Eye (tissue), 1 donor: ENCODE measurements around the gene PRELP.
A peak's percentile ranks its signal among the peaks of the same experiment; 100 is the strongest.
"Not testable (repeated sequence)": the region's sequence is repeated elsewhere in the genome, so short reads cannot be mapped to it uniquely, and the experiment has no call there.

ENCODE experiments used
- DNase-seq: peaks from one replicate; pipeline ENCODE4 v3.0.0-alpha.2; 2015

The PRELP gene

GRCh38 chr1:203475012-203475981, at the start of gene PRELP:
TSS of gene PRELP (plus strand) at chr1:203475806. CDS start at chr1:203483185, 7,379 bp downstream.
- DNase-seq: peak; percentile 63

- DNase-seq: no peak
Measured at GRCh38 chr1:203426366-203426765, 49.2 kb upstream of the PRELP start.

- DNase-seq: no peak
Measured at GRCh38 chr1:203426870-203427269, 48.7 kb upstream of the PRELP start.

GRCh38 chr1:203427451-203427850, 48.2 kb upstream of the PRELP start:
- DNase-seq: no peak

- no peak for DNase-seq
Measured at GRCh38 chr1:203428981-203429599, 46.5 kb upstream of the PRELP start.

- DNase-seq: no peak
Measured at GRCh38 chr1:203435615-203436014, 40.0 kb upstream of the PRELP start.

- DNase-seq: no peak
Measured at GRCh38 chr1:203437696-203438315, 37.8 kb upstream of the PRELP start.

- peak; percentile 31 for DNase-seq
Measured at GRCh38 chr1:203439131-203439730, 36.4 kb upstream of the PRELP start.

- peak; percentile 67 for DNase-seq
Measured at GRCh38 chr1:203440771-203441170, 34.8 kb upstream of the PRELP start.

GRCh38 chr1:203441766-203442165, 33.8 kb upstream of the PRELP start:
- no peak for DNase-seq

GRCh38 chr1:203442821-203443220, 32.8 kb upstream of the PRELP start:
- DNase-seq: no peak

GRCh38 chr1:203443296-203443695, 32.3 kb upstream of the PRELP start:
- DNase-seq: no peak

- no peak for DNase-seq
Measured at GRCh38 chr1:203444171-203444576, 31.4 kb upstream of the PRELP start.

GRCh38 chr1:203447151-203447550, 28.5 kb upstream of the PRELP start:
- no peak for DNase-seq

- DNase-seq: not testable (repeated sequence)
Measured at GRCh38 chr1:203447598-203447997, 28.0 kb upstream of the PRELP start.

- peak; percentile 62 for DNase-seq
Measured at GRCh38 chr1:203448521-203449061, 27.0 kb upstream of the PRELP start.

- no peak for DNase-seq
Measured at GRCh38 chr1:203450001-203450400, 25.6 kb upstream of the PRELP start.

GRCh38 chr1:203450479-203451149, 25.0 kb upstream of the PRELP start:
- DNase-seq: no peak

GRCh38 chr1:203451836-203452784, 23.5 kb upstream of the PRELP start:
- no peak for DNase-seq

GRCh38 chr1:203453016-203453415, 22.6 kb upstream of the PRELP start:
- no peak for DNase-seq

GRCh38 chr1:203453616-203454015, 22.0 kb upstream of the PRELP start:
- DNase-seq: no peak
